Measurements from ENCODE around the gene XPOT.

DNA sequence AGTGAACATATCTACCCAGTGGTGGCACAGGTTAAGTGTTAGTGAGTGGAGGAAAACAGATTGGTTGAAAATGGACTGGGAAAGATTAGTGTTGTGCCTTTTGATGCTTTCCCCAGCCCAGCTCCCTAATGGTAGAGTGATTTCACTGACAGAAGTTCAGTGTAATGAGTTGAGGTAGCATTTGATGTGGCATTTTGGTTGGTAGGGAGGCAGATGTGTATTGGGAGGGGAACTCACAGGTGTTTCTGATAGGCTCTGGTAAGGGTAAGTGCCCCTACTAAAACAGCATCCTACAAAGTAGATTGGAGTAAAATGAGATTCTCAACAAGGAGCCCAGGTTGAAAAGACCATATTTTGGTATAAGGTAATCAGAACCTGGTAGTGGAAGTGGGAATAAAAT, 51.9 kb downstream of the XPOT start:
- TF ChIP-seq, protein P1, sequence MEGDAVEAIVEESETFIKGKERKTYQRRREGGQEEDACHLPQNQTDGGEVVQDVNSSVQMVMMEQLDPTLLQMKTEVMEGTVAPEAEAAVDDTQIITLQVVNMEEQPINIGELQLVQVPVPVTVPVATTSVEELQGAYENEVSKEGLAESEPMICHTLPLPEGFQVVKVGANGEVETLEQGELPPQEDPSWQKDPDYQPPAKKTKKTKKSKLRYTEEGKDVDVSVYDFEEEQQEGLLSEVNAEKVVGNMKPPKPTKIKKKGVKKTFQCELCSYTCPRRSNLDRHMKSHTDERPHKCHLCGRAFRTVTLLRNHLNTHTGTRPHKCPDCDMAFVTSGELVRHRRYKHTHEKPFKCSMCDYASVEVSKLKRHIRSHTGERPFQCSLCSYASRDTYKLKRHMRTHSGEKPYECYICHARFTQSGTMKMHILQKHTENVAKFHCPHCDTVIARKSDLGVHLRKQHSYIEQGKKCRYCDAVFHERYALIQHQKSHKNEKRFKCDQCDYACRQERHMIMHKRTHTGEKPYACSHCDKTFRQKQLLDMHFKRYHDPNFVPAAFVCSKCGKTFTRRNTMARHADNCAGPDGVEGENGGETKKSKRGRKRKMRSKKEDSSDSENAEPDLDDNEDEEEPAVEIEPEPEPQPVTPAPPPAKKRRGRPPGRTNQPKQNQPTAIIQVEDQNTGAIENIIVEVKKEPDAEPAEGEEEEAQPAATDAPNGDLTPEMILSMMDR (IDR thresholded peaks at IDR 0.05): no peak
- TF ChIP-seq POLR2AphosphoS5 (IDR thresholded peaks at IDR 0.05) (no peak), POLR2A (IDR thresholded peaks at IDR 0.05; ENCODE audit: low read depth) (no peak), EP300 (IDR thresholded peaks at IDR 0.05) (no peak)

All from esophagus muscularis mucosa (tissue), 4 donors.